NCI-H146 treated with DMSO at 0.1 percent for 48 hours (cell line): ENCODE measurements around the gene MUTYH.

ENCODE experiments used
- DNase-seq: peaks from one replicate; lab custom pipeline; 2025; ENCODE audit not compliant: unreplicated experiment; lab: John Stamatoyannopoulos, UW

The MUTYH gene

DNA sequence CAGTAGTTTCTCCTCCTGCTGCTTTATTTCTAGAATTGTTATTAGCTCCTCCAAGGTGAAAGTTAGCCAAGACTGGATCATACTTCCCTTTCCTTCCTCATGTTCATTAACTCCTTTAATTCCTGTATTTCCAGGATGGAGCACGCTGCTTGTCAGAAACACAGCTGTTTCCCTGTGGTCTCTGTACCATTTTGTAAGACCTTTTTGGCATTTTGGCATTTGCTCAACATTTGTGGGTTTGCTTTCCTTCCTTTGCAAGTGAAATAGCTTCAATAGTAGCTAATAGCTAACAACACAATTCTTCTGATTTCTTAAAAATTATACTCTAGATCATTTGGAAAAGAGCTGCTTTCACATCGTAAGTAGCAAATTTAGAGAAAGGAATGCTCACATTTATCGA, 57.9 kb downstream of the MUTYH start:
- no peak for DNase-seq
